GM12878 (cell line): ENCODE measurements around the gene PPP1R12A.

Source experiments
- BACH1 ChIP-seq: fragments of 450-650 bp; IDR thresholded peaks from 2 replicates; pipeline ENCODE4 v1.6.1; 2017; ENCODE audit warnings: mild to moderate bottlenecking, borderline replicate concordance
- CHD1 ChIP-seq: IDR thresholded peaks from 2 replicates; pipeline ENCODE4 v1.6.1; 2012; ENCODE audit warnings: low read depth, low read length, improper control_type of control experiment
- CTCF ChIP-seq, 3 experiments: IDR thresholded peaks in 2 of 3; conservative IDR thresholded peaks in 1 of 3; 2 replicates each; pipeline ENCODE4 v1.5.1; 2011; ENCODE audit warnings: low read depth in 3 of 3, low read length in 3 of 3, mild to moderate bottlenecking in 3 of 3, control low read depth in 2 of 3, moderate library complexity in 2 of 3, inconsistent platforms in 1 of 3, mixed read lengths in 1 of 3; ENCODE audit not compliant: control insufficient read depth in 2 of 3, insufficient read depth in 1 of 3; ENCODE audit errors: extremely low read depth in 1 of 3
- EZH2 ChIP-seq: IDR thresholded peaks from 2 replicates; pipeline ENCODE4 v1.6.1; 2012; ENCODE audit warnings: low read depth, mild to moderate bottlenecking, control low read depth, inconsistent platforms, low read length, borderline replicate concordance; ENCODE audit not compliant: control insufficient read depth
- HDAC2 ChIP-seq: fragments of 200-600 bp; sonication (generic); IDR thresholded peaks from 2 replicates; pipeline ENCODE4 v1.6.1; 2017
- JUND ChIP-seq: IDR thresholded peaks from 2 replicates; pipeline ENCODE4 v1.6.1; 2012; ENCODE audit warnings: low read depth, mild to moderate bottlenecking, low read length, improper control_type of control experiment, moderate library complexity
- KDM1A ChIP-seq: fragments of 200-600 bp; sonication (generic); IDR thresholded peaks from 2 replicates; pipeline ENCODE4 v1.6.1; 2016; ENCODE audit warnings: borderline replicate concordance
- MTA3 ChIP-seq: IDR thresholded peaks from 2 replicates; pipeline ENCODE4 v1.6.1; 2012; ENCODE audit warnings: low read length, inconsistent platforms, borderline replicate concordance
- NBN ChIP-seq: fragments of 450-650 bp; IDR thresholded peaks from 2 replicates; pipeline ENCODE4 v1.6.1; 2016
- POLR2A ChIP-seq: IDR thresholded peaks from 2 replicates; pipeline ENCODE4 v1.6.1; 2011; ENCODE audit warnings: low read depth, mild to moderate bottlenecking, low read length
- POLR2AphosphoS5 ChIP-seq: IDR thresholded peaks from 2 replicates; pipeline ENCODE4 v1.6.1; 2011; ENCODE audit warnings: mild to moderate bottlenecking, low read length, inconsistent platforms
- SIN3A ChIP-seq: IDR thresholded peaks from 2 replicates; pipeline ENCODE4 v1.6.1; 2012; ENCODE audit warnings: low read depth, low read length, improper control_type of control experiment

- no peak for TF ChIP-seq NBN
- TF ChIP-seq JUND = no peak
- TF ChIP-seq HDAC2 = no peak
- TF ChIP-seq BACH1 = no peak
- no peak for TF ChIP-seq SIN3A
- no peak for TF ChIP-seq CTCF (IDR thresholded peaks at IDR 0.05 in 2 of 3, conservative IDR thresholded peaks at IDR 0.05 in 1 of 3; ENCODE audit: control insufficient read depth in 2 of 3, extremely low read depth in 1 of 3, insufficient read depth in 1 of 3, low read depth in 3 of 3, low read length in 3 of 3)
- no peak for TF ChIP-seq KDM1A
- no peak for TF ChIP-seq POLR2A
- no peak for TF ChIP-seq EZH2
- no peak for TF ChIP-seq MTA3
- no peak for TF ChIP-seq POLR2AphosphoS5
- TF ChIP-seq CHD1 = no peak
These were observed 14.2 kb upstream of the PPP1R12A start for GRCh38 chr12:79949098-79949497.
